HG03521 (cell line): ENCODE results near the gene SCN7A.
"Not testable (repeated sequence)": the region's sequence is repeated elsewhere in the genome, so short reads cannot be mapped to it uniquely, and the experiment has no call there.

Experiments used
- ATAC-seq: cut with Tn5 transposase; IDR thresholded peaks from one replicate; pipeline ENCODE4 v1.9.1; 2021; ENCODE audit warnings: mild to moderate bottlenecking, moderate library complexity; ENCODE audit not compliant: unreplicated experiment

Gene SCN7A

GRCh38 chr2:166494140-166494624, at the start of gene SCN7A:
TSS of gene SCN7A (minus strand) at chr2:166494249. CDS start at chr2:166477696, 16,553 bp downstream.
- ATAC-seq, result no peak

DNA sequence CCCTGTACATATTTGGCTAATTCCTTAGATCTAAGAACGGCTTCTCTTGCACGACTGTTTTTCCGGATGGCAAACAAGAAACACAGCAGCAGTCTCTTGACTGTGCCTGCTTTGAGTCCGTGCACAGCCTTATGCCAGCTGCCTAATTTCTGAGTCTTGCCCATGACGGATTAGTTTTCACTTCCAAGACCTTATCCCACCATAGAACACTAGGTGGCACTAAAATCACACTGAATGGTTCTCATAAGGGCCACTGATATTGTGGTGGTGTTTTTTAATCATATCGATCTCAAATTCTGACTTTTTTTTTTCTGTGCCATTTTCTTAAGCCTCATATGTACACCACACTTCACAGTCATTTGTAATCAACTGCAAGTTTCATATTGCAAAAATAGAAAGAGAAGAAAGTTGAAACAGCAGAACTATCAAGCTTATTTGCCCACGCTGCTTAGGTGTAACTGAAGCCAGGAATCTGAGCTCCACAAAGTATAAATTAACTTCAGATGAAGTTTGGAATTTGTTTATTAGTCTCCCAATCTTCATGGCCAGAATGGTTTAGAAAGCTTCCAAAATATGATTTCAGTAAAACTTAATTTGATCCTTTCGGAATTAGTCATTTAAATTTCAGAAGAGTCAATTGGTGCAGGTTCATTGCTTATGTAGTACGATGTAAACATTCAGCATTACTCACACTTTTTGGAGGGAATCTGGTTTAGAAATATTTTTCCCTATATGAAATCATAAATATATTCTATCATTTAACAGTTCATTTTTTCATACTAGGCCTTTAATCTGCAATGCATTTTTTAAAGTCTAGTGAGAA, 45.5 kb upstream of the SCN7A start:
- ATAC-seq, result peak; percentile 98

GRCh38 chr2:166536111-166536510, 42.1 kb upstream of the SCN7A start:
- ATAC-seq, result no peak

DNA sequence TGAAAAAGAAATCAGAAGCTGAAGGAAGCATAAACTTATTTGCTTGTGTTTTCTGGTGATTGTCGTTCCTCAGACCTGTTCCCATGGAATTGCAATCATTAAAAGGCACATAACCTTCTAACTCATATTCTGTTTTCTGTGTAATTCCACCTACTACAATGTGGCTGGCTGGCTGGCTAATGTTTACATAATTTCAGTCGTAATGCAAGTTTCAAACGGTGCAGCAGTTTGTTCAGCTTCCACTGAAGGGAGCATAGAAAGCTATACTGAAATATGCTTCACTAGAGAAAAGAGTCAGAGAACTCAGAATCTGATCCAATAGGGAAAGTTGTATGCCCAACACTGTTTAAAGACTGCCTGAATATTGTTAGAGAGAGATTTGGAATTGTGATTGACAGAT, 27.1 kb upstream of the SCN7A start:
- ATAC-seq, result no peak

- ATAC-seq, result no peak
Observed at GRCh38 chr2:166520604-166521003, 26.6 kb upstream of the SCN7A start.

DNA sequence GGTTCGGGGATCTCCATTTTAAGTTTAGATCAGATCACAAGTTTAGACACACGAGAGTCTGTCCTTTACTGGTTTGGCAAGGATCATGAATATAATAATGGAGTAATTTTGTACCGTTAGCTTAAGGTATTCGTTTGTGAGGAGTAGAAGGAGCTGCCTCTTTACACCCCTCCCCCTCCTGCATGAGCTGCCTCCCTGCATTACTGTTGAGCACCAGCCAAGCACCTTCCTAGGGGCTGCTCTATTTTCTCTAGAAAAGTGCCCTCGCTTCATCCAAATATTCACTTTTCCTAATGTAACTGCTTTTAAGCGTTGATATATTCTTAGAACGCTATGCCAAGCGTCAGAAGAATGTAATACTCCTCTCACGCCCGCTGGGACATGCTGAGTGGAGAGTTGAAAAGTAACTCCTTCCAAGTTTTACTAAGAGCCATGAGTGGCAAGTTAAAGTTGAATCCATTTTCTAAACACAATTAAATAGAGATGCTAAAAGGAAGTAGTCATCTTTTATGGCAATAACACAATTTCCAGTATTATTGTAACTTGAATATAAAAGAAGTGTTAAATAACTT, 25.4 kb upstream of the SCN7A start:
- no peak for ATAC-seq

- ATAC-seq, result no peak
Observed at GRCh38 chr2:166518634-166519390, 24.8 kb upstream of the SCN7A start.

- no peak for ATAC-seq
Observed at GRCh38 chr2:166517533-166518061, 23.5 kb upstream of the SCN7A start.

GRCh38 chr2:166516712-166517303, 22.8 kb upstream of the SCN7A start:
- no peak for ATAC-seq

DNA sequence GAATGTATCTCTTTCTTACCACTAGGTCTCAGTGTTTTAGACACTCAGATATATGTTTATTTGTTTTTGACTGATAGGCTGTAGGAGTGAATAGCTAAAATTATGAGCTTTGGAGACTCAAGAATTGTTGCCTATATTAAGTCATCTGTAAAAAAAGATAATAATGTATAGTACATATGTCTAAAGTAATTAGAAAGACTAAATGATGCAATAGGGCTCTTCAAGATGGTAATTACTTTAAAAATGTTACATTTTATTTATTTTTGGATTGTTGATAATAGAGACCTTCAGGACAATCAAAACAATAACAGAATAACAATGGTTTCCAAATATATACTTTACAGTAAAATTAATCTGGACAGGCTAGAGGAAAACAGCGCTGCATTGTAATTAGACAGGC, 19.9 kb upstream of the SCN7A start:
- ATAC-seq, result no peak

GRCh38 chr2:166499281-166499680, 5.2 kb upstream of the SCN7A start:
- no peak for ATAC-seq

DNA sequence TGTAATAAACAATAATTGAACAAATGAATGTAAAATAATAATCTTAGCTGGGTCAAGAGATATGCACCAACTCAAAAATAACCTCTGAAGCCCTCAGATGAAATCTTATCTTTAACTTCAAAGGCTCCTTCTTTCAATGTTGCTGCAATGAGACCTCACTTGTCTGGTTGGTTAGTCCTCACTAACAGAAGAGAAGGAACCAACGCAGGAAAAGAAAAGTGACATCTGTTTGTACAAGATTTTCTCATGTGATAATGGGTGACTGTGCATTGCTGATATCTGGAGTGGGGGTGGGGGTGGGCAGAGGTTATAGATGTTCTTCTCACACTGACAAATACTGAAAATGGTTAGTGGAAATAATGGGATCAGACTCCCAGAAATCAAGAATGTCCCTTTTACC, 2.6 kb downstream of the SCN7A start:
- no peak for ATAC-seq

GRCh38 chr2:166487171-166487570, 6.9 kb downstream of the SCN7A start:
- no peak for ATAC-seq

GRCh38 chr2:166485558-166486178, 8.4 kb downstream of the SCN7A start:
- no peak for ATAC-seq

DNA sequence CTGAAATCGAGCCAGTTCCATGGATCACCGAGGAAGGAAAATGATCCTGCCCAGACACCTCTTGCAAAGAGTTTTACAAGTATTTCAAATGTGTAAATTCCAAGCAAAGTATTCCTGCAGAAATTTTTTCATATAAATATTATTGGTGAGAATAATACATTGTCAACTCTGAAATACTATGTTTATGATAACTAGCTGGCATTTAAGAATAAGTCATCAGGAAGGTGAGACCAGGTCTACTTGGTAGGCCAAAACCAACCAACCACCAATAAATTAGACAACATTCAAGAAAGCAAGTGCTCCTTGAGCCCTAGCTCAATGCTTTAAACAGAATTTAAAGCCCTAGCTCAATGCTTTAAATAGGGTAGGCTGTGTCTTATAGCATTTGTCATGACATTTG, 21.7 kb downstream of the SCN7A start:
- no peak for ATAC-seq

GRCh38 chr2:166468124-166469024, 25.7 kb downstream of the SCN7A start:
- no peak for ATAC-seq

DNA sequence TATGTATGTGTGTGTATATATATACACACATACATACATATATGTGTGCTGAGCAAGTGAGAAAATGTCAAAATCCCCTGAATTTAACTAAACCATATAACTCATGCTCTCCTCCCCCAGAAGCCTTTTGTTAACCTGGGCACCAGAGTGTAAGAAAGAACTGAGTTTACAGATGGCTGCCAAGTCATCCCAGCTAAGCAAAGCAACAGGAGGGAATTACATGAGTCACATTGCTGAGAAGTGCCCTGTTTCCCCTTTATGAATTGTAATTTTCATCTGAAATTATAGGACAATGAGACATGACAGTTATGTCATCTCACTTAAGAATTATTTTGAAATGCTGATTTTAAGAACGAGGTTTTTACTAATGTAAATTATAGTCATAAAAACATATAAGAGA, 29.9 kb downstream of the SCN7A start:
- ATAC-seq, result no peak

DNA sequence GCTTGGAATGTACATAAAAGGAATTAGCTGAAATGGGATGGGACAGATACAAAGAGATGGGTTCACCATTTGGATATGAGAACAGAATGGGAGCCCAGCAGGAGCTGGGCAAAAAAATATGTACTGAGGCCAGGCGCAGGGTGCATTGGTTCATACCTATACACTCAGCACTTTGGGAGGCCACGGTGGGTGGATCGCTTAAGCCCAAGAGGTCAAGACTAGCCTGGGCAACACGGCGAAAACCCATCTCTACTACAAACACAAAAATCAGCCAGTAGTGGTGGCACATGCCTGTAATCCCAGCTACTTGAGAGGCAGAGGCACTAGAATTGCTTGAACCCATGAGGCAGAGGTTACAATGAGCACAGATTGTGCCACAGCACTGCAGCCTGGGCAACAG, 30.4 kb downstream of the SCN7A start:
- no peak for ATAC-seq

- no peak for ATAC-seq
Observed at GRCh38 chr2:166458674-166459073, 35.4 kb downstream of the SCN7A start.

DNA sequence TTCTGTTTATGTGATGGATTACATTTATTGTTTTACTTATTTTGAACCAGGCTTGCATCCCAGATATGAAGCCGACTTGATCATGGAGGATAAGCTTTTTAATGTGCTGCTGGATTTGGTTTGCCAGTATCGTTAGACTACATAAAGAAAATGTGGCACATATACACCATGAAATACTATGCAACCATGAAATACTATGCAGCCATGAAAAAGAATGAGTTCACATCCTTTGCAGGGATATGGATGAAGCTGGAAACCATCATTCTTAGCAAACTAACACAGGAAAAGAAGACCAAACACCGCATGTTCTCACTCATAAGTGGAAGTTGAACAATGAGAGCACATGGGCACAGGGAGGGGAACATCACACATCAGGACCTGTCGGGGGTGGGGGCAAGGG, 38.2 kb downstream of the SCN7A start:
- not testable (repeated sequence) for ATAC-seq
